Naive thymus-derived CD8-positive, alpha-beta T cell (primary cell): ENCODE results near the gene CYP46A1. TPM values are rescaled to one million over a fixed set of nuclear protein-coding genes. Genes with fewer than 3 reads are reported as not detected.

ENCODE experiments used
- ATAC-seq, 2 donors: fragments of 150-1000 bp; cut with Tn5 transposase in 1 of 2; sonication (Bioruptor Pico), chemical (Tn5 transposase) in 1 of 2; 1 replicate in 1 of 2; 2 replicates in 1 of 2; pipeline ENCODE4 v1.10.0; 2021; ENCODE audit warnings: mild to moderate bottlenecking in 2 of 2, moderate library complexity in 2 of 2
- POLR2A ChIA-PET: fragments of 350-600 bp; sonication (Branson Sonifier 250); formaldehyde crosslinking; loops from one replicate; lab custom pipeline; 2021; ENCODE audit warnings: antibody characterized with exemption; lab: Charles Lee
- DNase-seq, 10 donors: peaks; one replicate each; pipeline versions ENCODE4 v3.0.0 to v3.0.0-alpha.2; 2020 to 2022
- H3K27ac Mint-ChIP-seq, 10 donors: one replicate each; pipeline ENCODE4 v1.8.0; 2020 to 2022; ENCODE audit warnings: mild to moderate bottlenecking in 10 of 10, mixed read lengths in 10 of 10, moderate library complexity in 4 of 10, inconsistent platforms in 1 of 10
- H3K27me3 Mint-ChIP-seq, 5 donors: one replicate each; pipeline ENCODE4 v1.8.0; 2021 to 2022; ENCODE audit warnings: mixed read lengths in 5 of 5
- H3K36me3 Mint-ChIP-seq, 3 donors: one replicate each; pipeline ENCODE4 v1.8.0; 2020 to 2022; ENCODE audit warnings: mixed read lengths in 3 of 3, mild to moderate bottlenecking in 2 of 3, inconsistent platforms in 1 of 3
- H3K4me1 Mint-ChIP-seq, 4 donors: one replicate each; pipeline ENCODE4 v1.8.0; 2021 to 2022; ENCODE audit warnings: mixed read lengths in 4 of 4
- H3K4me3 Mint-ChIP-seq, 10 donors: one replicate each; pipeline ENCODE4 v1.8.0; 2020 to 2022; ENCODE audit warnings: mild to moderate bottlenecking in 10 of 10, mixed read lengths in 10 of 10, moderate library complexity in 6 of 10, inconsistent platforms in 1 of 10
- H3K9me3 Mint-ChIP-seq, 9 donors: one replicate each; pipeline ENCODE4 v1.8.0; 2020 to 2022; ENCODE audit warnings: mixed read lengths in 9 of 9, mild to moderate bottlenecking in 3 of 9, inconsistent platforms in 1 of 9, moderate library complexity in 1 of 9
- polyA plus RNA-seq, 3 donors: library from polyadenylated mRNA; unstranded; fragments of 300-500 nt; fragmentation: Illumina TruSeq; gene quantifications; one replicate each; pipeline ENCODE4 v1.2.3, GENCODE V29; 2021
- total RNA-seq, 8 experiments: library from RNA in 2 of 8; stranded (reverse) in 2 of 8; gene quantifications; one replicate each; pipeline ENCODE4 v1.2.3 and lab custom pipeline; 2021 to 2026

CYP46A1 gene
- total and polyA plus RNA-seq, 5 experiments from 2014 or later = 0.02 to 0.44 (median 0.41) TPM; not detected in 2

DNA sequence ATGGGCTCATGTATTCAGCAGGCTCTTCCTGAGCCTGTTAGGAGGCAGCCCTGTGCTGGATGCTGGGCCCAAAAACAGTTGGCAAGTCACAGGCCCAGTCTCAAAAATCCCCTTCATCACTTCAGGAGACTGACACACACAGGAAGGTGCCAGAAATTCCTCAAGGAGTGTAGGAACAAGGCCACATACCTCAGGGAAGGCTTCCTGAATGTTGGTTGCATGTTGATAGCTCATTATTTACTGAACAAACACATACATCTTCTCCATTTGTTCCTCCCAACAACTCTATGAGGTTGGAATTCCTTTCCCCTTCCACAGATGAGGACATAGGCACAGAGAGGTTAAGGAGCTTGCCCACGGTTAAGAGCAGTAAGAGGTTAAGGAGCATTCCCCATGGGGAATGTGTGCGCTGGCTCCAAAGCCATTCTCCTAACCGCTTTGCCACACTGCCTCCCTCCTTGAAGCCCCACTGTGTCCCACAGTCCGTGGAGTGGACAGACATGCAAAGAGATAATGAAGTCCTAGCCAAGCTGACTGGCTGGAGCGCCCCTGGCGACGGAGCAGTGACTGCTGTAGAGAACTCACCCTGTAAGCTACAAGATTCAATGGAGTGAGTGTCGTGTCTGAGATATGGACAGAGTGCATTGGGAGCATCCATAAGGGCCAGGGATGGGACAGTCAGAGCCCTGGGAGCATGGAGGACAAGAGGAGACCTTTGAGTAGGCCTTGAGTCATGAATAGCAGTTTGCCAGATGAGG is 35.9 kb upstream of the CYP46A1 start:
- no peaks in the 10 kb centered on the region for H3K36me3 Mint-ChIP-seq
- no peak for ATAC-seq
- POLR2A ChIA-PET = no interaction called here
- H3K27ac Mint-ChIP-seq = no peak overlapping the region
- no peaks in the 10 kb centered on the region for H3K9me3 Mint-ChIP-seq
- no peak overlapping the region for H3K4me3 Mint-ChIP-seq
- H3K4me1 Mint-ChIP-seq = peaks cover 0 to 5% (median 2%) of the 10 kb centered on the region in 4 donors
- H3K27me3 Mint-ChIP-seq = peaks cover 20 to 69% (median 40%) of the 10 kb centered on the region in 5 donors
- no peak for DNase-seq

DNA sequence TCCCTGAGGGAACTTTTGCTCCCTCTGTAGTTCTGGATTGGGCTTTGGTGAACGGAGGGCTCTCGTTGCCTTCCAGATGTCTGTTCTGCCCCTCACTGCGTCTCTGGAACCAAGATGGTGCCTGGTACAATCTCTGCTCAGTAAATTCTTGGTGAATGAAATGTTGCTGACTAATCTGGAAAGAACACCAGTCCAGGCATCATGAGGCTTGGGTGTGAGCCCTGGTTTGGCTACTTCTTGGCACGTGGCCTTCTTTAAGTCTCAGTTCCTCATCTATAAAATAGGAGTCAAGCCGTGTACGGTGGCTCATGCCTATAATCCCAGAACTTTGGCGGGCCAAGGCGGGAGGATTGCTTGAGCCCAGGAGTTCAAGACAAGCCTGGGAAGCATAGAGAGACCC is 34.9 kb upstream of the CYP46A1 start:
- ATAC-seq = no peak
- no peak for DNase-seq
- Mint-ChIP-seq H3K27ac (no peak overlapping the region), H3K4me1 (peaks cover 0 to 3% (median under 1%) of the 10 kb centered on the region in 4 donors), H3K27me3 (peaks cover 16 to 65% (median 35%) of the 10 kb centered on the region in 5 donors), H3K36me3 (no peaks in the 10 kb centered on the region), H3K4me3 (no peak overlapping the region), H3K9me3 (no peaks in the 10 kb centered on the region)
- POLR2A ChIA-PET = no interaction called here

DNA sequence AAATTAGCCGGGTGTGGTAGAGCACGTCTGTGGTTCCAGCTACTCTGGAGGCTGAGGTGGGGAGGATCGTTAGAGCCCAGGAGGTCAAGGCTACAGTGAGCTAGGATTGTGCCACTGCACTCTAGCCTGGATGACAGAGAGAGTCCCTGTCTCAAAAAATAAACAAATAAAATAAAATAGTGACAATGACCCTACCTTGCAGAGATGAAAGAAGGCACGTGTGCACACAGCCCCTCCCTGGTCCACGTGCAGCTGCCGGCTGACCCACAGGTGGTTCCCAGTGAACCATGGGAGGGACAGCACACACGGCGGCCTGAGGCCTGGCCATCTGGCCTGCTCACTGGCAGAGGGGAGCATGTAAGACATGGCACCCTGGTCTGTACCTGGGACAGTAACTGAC is 34.5 kb upstream of the CYP46A1 start:
- peaks cover 19 to 66% (median 35%) of the 10 kb centered on the region in 5 donors for H3K27me3 Mint-ChIP-seq
- H3K27ac Mint-ChIP-seq = no peak overlapping the region
- ATAC-seq (no peak), DNase-seq (no peak)
- H3K36me3 Mint-ChIP-seq = peaks cover 0 to 2% (median 0%) of the 10 kb centered on the region in 3 donors
- H3K9me3 Mint-ChIP-seq = no peaks in the 10 kb centered on the region
- no peak overlapping the region for H3K4me3 Mint-ChIP-seq
- POLR2A ChIA-PET = no interaction called here
- H3K4me1 Mint-ChIP-seq = peaks cover 0 to 3% (median under 1%) of the 10 kb centered on the region in 4 donors

DNA sequence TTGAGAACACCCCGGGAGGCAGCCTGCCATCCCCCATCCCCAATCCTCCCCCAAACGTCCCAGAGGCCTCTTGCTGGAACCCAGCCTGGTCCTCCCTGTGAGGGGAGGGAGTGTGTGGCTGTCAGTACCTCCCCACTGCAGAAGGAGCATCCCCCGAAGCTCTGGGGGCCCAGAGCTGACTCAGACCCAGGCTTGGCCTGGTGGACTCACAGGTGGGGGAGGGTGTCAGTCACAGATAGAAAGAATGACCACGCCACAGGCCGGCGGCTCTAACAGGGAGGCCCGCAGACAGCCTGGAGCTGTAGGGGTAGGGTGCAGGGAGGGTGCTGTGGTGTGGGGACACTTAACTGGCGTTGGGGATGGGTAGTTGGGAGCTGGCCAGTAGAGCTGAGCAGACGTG is 33.9 kb upstream of the CYP46A1 start:
- Mint-ChIP-seq H3K4me1 (peaks cover 0 to 3% (median under 1%) of the 10 kb centered on the region in 4 donors), H3K36me3 (peaks cover 0 to 3% (median 0%) of the 10 kb centered on the region in 3 donors), H3K9me3 (no peaks in the 10 kb centered on the region), H3K4me3 (no peak overlapping the region), H3K27me3 (peaks cover 21 to 69% (median 37%) of the 10 kb centered on the region in 5 donors), H3K27ac (peak overlapping the region in 1 of 10 donors; percentile 44)
- POLR2A ChIA-PET = no interaction called here
- ATAC-seq (no peak), DNase-seq (no peak)

DNA sequence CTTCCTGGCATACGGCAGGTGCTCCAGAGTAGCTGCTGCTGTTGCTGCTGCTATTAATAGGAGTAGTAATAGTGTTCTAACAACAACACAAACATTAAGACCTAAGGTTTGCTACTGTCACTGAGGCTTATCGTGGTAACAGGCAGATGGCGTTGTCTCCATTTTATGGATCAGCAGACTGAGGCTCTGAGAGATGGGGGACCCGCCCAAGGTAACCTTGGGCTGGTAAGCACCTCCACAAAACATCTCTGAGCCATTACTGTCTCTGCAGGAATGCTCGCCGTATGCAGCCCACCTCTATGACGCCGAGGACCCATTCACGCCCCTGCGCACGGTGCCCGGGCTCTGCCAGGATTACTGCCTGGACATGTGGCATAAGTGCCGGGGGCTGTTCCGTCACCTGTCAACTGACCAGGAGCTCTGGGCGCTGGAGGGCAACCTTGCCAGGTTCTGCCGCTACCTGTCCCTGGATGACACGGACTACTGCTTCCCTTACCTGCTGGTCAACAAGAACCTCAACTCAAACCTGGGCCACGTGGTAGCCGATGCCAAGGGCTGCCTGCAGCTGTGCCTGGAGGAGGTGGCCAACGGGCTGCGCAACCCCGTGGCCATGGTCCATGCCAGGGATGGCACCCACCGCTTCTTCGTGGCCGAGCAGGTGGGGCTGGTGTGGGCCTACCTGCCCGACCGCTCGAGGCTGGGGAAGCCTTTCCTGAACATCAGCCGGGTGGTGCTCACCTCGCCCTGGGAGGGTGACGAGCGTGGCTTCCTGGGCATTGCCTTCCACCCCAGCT is 31.9 kb upstream of the CYP46A1 start:
- DNase-seq (no peak), ATAC-seq (no peak)
- Mint-ChIP-seq H3K4me1 (peaks cover 0 to 2% (median 0%) of the 10 kb centered on the region in 4 donors), H3K9me3 (no peaks in the 10 kb centered on the region), H3K36me3 (peaks cover 0 to 3% (median 0%) of the 10 kb centered on the region in 3 donors), H3K27ac (no peak overlapping the region), H3K4me3 (no peak overlapping the region), H3K27me3 (peaks cover 25 to 81% (median 42%) of the 10 kb centered on the region in 5 donors)
- POLR2A ChIA-PET = no interaction called here

DNA sequence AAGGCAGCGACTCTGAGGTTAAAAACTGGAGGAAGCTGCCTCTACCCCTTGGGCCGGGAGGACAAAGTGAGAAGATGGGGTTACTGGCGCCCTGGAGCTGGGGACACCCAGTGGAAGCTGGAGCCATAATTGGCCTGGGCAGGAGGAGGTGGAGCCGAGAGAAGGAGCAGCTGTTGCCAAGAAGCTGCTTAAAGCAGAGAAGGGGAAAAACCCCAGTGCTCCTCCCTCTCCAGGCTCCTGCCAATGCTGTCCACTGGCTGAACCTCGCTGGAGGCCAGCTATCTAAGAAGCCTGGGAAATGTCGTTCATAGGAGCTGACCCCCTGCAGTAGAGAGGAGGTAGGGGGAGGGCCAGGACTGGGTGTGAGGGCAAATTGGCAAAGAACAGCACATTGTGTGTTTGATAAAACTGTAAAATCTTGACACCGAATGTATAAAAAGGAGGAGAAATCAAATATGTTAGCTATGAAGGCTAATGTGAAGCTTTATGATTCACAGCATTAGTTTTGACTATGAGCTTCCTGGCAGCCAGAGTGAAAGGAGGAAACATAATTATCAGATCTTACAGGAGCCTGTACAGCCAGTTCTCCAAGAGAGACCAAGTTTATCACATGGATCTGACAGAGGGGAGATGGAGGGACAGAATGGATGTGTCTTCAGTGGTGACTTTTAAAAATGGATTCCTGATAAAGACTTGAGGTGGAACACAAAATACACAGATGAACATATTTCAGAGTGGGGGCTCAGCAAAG is 29.7 kb upstream of the CYP46A1 start:
- H3K27me3 Mint-ChIP-seq = peaks cover 29 to 78% (median 39%) of the 10 kb centered on the region in 5 donors
- H3K4me1 Mint-ChIP-seq = peaks cover 0 to 3% (median under 1%) of the 10 kb centered on the region in 4 donors
- POLR2A ChIA-PET = no interaction called here

DNA sequence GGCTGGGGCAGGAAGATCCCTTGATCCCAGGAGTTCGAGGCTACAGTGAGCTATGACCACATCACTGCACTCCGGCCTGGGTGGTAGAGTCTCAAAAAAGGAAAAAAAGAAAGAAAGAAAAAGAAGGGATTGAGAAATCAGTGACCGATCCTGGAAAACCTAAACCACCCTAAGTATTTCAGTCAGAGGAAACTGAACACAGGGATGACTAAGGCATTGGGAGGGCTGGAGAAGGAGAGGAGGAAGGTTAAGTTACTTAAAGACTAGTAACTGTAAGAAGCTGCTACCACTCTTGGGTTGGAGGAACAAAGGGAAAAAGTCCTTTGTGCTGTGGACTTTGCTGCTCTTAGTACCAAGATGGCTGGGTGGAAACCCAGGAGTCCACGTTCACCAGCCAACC is 28.6 kb upstream of the CYP46A1 start:
- POLR2A ChIA-PET = no interaction called here
- H3K27me3 Mint-ChIP-seq = peaks cover 30 to 82% (median 40%) of the 10 kb centered on the region in 5 donors
- ATAC-seq (no peak), DNase-seq (no peak)
- no peak overlapping the region for H3K4me3 Mint-ChIP-seq
- peaks cover 0 to 3% (median 0%) of the 10 kb centered on the region in 3 donors for H3K36me3 Mint-ChIP-seq
- peaks cover 0 to 7% (median 2%) of the 10 kb centered on the region in 4 donors for H3K4me1 Mint-ChIP-seq
- no peak overlapping the region for H3K27ac Mint-ChIP-seq
- no peaks in the 10 kb centered on the region for H3K9me3 Mint-ChIP-seq

More for the DNA sequence above, 29.7 kb upstream of the CYP46A1 start:
- no peak overlapping the region for H3K27ac Mint-ChIP-seq
- ATAC-seq = no peak
- H3K9me3 Mint-ChIP-seq = no peaks in the 10 kb centered on the region
- no peak for DNase-seq
- no peak overlapping the region for H3K4me3 Mint-ChIP-seq
- peaks cover 0 to 3% (median 0%) of the 10 kb centered on the region in 3 donors for H3K36me3 Mint-ChIP-seq

DNA sequence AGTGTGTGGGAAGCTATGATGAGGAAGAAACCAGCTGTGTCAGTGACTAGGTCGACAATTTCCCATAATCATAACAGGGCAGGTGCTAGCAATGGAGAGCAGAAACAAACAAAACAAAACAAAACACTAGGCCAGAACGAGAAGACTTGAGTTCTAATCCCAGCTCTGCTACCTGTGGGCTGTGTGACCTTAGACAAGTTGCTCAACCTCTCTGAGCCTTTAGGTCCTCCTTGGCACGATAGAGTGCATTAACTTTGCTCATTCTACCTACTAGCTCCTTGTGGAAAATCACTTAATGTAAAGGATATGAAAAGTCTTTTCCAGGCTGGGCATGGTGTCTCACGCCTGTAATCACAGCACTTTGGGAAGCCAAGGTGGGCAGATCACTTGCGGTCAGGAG is 27.9 kb upstream of the CYP46A1 start:
- DNase-seq = no peak
- Mint-ChIP-seq H3K36me3 (peaks cover 0 to 3% (median 0%) of the 10 kb centered on the region in 3 donors), H3K4me3 (no peak overlapping the region), H3K4me1 (peaks cover 0 to 8% (median 2%) of the 10 kb centered on the region in 4 donors), H3K27ac (no peak overlapping the region), H3K27me3 (peaks cover 32 to 82% (median 40%) of the 10 kb centered on the region in 5 donors), H3K9me3 (no peaks in the 10 kb centered on the region)
- POLR2A ChIA-PET = no interaction called here
- no peak for ATAC-seq

DNA sequence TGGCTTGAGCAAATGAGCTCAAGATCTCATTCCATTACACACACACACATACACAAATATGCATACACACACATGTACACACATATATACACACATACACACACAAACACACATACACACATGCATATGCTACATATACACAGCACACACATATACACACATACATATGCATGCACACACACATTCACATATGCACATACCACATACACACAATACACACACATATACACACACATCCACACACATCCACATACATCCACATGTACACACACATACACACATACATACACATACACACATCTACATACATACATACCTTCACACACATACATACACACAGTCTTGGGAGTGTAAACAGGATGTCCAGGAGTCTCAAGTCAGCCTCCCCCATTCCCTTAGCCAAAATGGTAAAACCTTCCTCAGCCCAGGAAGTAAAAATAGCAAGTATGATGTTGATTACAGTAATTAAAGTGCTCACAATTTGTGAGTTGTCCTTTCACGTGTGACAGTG is 26.4 kb upstream of the CYP46A1 start:
- POLR2A ChIA-PET = no interaction called here
- ATAC-seq = no peak
- Mint-ChIP-seq H3K27ac (no peak overlapping the region), H3K27me3 (peaks cover 37 to 90% (median 39%) of the 10 kb centered on the region in 5 donors), H3K4me3 (no peak overlapping the region), H3K9me3 (no peaks in the 10 kb centered on the region), H3K36me3 (peaks cover 0 to 3% (median 0%) of the 10 kb centered on the region in 3 donors), H3K4me1 (peaks cover 0 to 8% (median 2%) of the 10 kb centered on the region in 4 donors)
- no peak for DNase-seq

DNA sequence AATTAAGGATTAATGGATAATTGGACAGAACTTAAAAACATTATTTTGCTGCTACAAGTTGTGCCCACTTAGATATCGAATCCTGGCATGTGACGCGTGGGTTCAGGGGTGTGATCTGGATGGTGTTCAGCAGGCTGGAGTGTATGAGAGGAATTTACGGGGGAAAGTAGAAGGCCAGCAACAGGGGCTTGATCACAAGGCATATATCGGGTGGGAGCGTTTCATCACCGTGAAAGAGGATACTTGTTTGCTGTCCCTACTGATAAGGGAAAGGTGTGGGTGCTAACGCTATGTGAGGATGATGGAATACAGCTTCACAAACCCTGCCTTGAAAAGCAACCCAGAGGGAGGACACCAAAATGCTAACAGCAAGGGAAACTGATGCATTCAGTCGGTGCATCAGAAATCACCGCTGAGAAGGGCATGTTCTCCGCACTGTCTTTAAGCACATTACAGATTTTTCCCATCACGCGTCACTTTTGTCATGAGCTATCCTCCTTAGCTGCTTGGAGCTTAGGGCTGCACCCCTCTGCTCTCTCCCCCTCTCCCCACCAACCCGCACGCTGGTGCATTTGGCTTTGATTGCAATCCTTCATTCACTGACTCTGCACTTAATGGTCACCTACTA is 25.8 kb upstream of the CYP46A1 start:
- peaks cover 0 to 8% (median 2%) of the 10 kb centered on the region in 4 donors for H3K4me1 Mint-ChIP-seq
- H3K27me3 Mint-ChIP-seq = peaks cover 37 to 93% (median 42%) of the 10 kb centered on the region in 5 donors

DNA sequence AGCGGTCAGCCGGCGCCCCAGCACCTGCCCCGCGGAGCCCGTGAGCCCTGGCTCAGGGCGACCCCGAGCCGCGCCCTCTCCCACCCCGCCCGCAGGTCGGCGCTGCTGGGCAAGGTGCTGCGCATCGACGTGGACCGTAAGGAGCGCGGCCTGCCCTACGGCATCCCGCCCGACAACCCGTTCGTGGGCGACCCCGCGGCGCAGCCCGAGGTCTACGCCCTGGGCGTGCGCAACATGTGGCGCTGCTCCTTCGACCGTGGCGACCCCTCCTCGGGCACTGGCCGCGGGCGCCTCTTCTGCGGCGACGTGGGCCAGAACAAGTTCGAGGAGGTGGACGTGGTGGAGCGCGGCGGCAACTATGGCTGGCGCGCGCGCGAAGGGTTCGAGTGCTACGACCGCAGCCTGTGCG is 24.8 kb upstream of the CYP46A1 start:
- Mint-ChIP-seq H3K27me3 (peaks cover 36 to 87% (median 42%) of the 10 kb centered on the region in 5 donors), H3K27ac (no peak overlapping the region), H3K4me1 (peaks cover 0 to 8% (median 2%) of the 10 kb centered on the region in 4 donors), H3K9me3 (no peaks in the 10 kb centered on the region), H3K36me3 (peaks cover 0 to 3% (median 0%) of the 10 kb centered on the region in 3 donors), H3K4me3 (no peak overlapping the region)
- DNase-seq (no peak), ATAC-seq (peak in 1 of 2 donors; percentile 36)
- POLR2A ChIA-PET = no interaction called here

More for the DNA sequence above, 25.8 kb upstream of the CYP46A1 start:
- POLR2A ChIA-PET = no interaction called here
- ATAC-seq (no peak), DNase-seq (no peak)
- Mint-ChIP-seq H3K9me3 (no peaks in the 10 kb centered on the region), H3K4me3 (no peak overlapping the region), H3K36me3 (peaks cover 0 to 3% (median 0%) of the 10 kb centered on the region in 3 donors), H3K27ac (no peak overlapping the region)
